A172 (cell line): ENCODE results near the gene SLC8A3. TPM values are rescaled to one million over a fixed set of nuclear protein-coding genes. Genes with fewer than 3 reads are reported as not detected.
A peak's percentile ranks its signal among the peaks of the same experiment; 100 is the strongest.

Source experiments
- DNase-seq: peaks from one replicate; pipeline ENCODE4 v3.0.0-alpha.2; 2015; ENCODE audit warnings: low spot score
- total RNA-seq: library from RNA; depleted of rRNA; stranded (reverse); fragments of >200 nt; shearing (Covaris generic); gene quantifications from 2 replicates; pipeline ENCODE4 v1.2.3, GENCODE V29; 2014

Gene SLC8A3
- total RNA-seq, 1 experiment from 2014 or later, result not detected

- DNase-seq, result no peak
Observed at GRCh38 chr14:70069186-70069585, 119.6 kb downstream of the SLC8A3 start.

DNA sequence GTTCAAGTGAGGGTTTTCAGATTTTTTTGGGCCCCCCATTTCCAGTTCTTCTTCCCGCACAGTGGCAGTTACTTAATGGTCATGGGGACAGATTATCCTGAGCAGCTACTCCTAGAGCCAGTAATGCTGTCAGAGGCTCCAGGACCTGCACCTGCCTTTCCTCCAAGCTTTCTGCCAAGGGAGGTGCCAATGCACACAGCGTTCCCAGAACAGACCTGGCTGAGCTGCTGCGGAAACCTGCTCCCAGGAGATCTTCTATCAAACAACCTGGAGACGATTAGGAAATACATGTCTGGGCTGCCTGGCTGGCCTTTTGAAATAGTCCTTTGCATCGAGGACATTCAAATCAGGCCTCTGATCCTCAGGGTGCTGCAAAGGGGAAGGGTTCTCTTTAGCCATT, 120.9 kb downstream of the SLC8A3 start:
- no peak for DNase-seq

GRCh38 chr14:70064136-70064865, 124.5 kb downstream of the SLC8A3 start:
- no peak for DNase-seq

- peak; percentile 47 for DNase-seq
Observed at GRCh38 chr14:70061108-70061507, 127.6 kb downstream of the SLC8A3 start.

DNA sequence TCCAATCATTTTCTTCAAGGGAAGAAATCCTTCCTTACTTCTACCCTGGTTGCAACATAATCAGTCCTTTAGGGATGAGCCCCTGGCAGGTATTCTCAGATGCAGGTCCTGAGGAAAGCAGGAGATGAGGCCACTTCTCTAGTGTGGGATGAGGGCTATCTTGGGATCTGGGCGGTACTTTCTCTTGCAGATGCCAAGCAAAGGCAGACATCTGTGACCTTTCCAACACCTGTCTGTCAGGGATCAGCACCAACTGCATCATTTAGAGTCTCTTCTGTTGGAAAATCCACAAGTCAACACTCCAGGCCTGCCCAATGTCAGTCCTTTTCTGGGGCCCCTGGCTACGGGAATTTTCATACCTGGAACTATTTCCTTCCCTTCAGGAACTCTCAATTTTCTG, 129.2 kb downstream of the SLC8A3 start:
- no peak for DNase-seq

- DNase-seq, result no peak
Observed at GRCh38 chr14:70057519-70058136, 131.1 kb downstream of the SLC8A3 start.

GRCh38 chr14:70052990-70053389, 135.8 kb downstream of the SLC8A3 start:
- peak; percentile 16 for DNase-seq

DNA sequence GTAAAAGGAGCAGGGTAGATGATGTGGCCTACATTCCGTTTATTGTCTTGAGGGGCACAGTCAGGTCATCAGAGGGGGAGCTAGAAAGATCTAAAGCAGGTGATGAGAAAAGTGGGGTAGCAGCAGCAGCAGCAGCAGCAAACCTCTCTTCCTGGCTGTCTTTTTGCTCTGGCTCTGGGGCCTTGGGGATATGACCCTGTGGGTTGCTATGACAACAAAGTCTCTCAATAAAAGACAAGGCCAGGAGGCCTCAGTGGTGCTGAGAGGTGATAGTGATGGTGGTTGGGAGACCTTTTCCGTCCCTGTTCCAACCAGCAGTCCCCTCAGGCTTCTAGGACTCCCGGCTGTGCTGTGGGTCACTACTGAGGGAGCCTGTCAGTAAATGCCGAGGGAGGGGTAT, 138.6 kb downstream of the SLC8A3 start:
- no peak for DNase-seq

DNA sequence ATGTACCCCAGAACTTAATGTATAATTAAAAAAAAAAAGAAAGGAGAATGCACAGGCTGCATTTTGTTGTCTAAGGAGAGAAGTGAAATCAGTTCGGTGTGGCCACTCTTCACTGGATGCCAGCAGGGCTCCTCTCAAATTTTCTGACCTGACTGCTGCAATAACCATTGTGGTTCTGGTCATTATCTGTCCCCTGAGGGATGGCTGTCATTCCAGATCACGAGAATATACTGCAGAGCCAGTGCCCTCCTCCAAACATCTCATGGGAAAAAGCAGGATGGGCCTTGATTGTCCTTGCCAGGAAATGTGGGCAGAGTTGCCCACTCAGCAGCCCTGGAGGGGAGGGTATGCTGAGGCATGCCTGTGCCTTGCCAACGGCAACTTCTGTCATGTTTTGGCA, 139.1 kb downstream of the SLC8A3 start:
- DNase-seq, result no peak

DNA sequence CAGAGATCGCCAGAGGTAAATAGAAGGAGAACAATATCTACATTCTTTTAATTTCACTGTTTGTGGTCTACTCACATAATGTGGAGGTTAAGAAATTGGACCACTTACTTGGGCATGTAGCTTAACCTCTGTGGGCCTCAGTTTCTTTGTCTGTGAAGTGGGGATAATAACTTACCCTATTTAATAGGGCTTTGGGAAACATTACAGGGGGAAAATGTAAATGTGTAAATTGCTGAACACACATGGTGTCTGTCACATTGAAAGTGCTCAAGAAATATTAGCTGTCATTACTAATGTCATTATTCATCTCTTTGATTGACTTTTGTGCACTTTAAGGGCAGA, 140.5 kb downstream of the SLC8A3 start:
- no peak for DNase-seq

GRCh38 chr14:70047598-70048312, 141.0 kb downstream of the SLC8A3 start:
- DNase-seq, result no peak

DNA sequence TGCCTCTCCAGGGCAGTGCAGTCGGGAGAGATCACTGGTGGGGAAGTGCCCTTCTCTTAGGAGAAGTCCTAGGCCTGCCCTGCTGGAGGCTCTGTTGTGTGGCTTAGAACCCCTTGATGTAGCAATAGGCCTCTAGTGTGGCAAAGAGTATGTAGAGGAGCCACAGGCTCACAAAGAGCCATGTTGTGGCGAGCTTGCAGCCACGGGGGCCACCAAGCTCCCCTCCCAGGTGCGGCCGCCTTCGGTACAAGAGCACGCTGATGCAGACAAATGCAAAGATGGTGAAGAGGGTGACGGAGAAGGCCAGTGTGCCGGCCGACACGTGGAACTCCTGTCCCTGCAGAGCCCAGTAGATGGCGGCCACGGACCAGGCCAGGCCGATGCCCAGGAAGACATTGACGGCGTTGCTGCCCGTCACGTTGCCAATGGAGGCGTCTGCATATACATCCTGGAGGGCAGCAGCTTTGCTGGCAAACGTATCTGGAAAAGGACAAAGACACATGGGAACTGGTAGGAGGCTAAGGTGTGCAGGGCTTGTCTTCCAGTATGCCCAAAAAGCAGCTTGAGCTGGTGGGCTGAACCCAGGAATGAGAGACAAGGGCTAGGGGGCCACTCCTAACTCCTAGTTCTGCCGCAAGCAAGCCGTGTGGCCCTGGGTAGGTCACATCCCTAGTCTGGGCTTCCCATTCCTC, 142.8 kb downstream of the SLC8A3 start:
- DNase-seq, result no peak

- peak; percentile 23 for DNase-seq
Observed at GRCh38 chr14:70045310-70045709, 143.4 kb downstream of the SLC8A3 start.

DNA sequence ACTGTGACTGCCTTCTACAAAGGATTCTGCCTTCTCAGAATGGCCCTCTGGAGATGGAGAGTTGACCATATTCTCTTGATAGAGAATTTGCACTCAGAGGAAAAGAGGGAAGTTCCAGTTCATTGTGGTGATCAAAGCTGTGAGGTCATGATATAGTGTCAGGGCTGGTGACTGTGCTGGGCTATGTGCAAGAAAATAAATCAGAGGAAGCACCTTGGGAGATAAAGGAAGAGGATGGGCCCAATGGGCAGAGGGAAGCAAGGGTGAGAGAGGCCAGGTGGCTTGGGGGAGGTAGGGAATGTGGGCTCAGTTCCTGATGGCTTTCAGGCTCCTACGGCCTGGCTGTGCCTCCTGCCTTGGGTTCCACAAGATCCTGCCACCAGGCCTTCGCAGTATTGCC, 145.8 kb downstream of the SLC8A3 start:
- DNase-seq, result no peak

DNA sequence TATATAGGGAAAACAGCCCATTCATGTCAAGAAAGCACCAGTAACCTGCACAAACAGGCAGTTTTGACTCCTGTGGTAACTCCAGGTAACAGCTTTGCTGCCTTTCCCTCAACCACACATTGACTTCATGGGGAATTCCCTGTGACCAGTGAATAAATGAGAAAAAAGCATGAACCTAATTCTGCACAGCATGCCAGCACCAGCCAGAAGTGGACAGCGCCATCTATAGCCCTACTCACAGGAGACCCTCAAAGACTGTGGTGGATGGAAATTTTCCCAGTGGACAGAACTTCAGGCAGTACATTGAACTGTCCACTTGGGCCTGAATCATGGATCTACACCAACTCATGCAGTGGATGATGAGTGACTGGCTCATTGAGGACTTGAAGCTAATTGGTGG, 152.1 kb downstream of the SLC8A3 start:
- DNase-seq, result no peak

- no peak for DNase-seq
Observed at GRCh38 chr14:70034257-70034656, 154.5 kb downstream of the SLC8A3 start.

DNA sequence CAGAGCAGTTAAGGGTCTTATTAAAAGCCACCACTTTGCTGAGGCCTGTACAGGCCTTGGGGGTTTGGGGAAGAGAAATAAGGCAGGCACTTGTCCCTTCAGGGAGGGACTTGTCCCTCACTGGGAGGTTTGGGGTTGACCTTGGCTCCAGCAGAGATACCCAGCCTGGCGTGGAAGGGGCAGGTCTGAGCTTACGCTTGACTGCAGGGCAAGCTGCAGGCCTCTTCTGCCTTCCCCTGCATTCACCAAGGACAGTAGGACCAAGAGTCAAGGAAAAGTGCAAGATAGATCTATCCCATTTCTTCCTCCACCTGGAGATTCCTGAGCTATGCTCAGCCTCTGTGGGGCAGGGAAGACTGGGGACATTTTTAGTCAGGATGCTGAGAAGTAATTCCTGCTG, 155.2 kb downstream of the SLC8A3 start:
- no peak for DNase-seq

GRCh38 chr14:70033116-70033515, 155.6 kb downstream of the SLC8A3 start:
- no peak for DNase-seq

DNA sequence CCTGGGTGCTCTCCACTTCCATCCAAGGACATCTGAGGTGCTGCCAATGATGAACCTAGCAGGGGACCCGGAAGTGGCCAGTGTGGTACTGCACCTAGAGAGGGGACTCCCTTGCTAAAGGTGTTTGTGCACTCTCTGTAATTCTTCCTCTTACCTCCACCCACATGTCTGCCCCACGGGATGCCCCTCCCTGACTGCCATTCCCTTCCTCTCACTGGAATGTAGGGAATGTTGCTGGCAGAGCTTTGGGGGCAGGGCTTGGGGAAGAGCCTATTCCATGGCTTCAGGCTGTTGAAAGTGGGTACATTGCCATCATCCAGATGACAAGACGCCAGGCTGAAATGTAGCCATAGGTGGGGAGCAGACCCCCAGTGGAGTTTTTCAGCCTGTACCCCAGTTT, 156.3 kb downstream of the SLC8A3 start:
- peak; percentile 49 for DNase-seq

DNA sequence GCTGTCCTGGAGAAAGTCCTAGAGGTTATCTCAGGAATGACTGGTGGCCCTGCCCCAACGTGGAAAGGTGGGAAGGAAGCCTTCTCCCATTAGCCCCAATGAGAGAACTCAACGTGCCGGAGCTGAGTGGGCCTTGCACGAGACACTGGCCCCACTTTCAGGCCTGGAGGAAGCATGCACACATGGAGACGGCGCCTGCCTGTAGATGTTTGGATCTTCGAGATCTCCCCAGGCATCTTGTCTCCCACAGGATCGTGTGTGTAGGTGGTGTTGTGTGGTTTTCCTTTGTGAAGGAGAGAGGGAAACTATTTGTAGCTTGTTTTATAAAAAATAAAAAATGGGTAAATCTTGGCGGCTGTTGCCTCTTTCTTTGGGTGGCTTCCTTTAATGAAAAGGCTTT, 156.7 kb downstream of the SLC8A3 start:
- no peak for DNase-seq

DNA sequence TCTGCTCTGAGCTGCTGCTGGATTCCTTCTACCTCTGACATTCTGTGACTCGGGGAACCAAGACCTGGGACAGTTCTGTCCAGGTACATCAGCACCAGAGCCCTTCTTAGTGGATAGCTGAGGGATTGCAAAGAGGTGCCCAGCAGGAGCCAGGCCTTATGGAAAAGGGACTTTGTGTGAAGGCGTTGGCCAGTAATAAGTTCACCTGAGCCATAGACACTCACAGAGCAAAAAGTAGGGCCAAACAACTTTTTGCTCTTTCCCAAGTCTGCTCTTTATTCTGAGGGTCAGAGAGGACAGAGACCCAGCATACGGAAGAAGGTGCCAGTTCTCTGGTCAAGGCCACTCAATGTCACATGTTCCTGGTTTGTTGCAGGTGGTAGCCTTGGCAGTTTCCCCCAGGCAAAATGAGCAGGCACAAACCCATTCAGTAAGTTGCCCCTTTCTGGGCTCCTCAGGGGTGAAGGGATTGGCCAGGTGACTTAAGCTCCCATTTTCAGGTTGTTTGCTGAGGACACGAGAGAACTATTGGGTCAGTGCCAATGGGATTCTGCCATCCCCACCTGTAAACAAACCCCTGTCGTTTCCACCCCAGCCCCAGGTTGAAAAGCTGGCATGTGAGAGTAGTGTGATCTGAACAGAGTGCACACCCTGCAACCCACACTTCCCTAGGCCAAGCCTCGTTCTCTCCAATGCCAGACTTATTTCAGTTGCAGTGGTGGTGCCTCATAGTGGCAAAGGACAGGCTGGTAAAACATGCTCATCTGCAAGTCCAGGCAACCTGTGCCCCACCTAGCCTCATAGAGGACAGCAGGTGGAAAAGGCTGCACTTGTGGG, 159.2 kb downstream of the SLC8A3 start:
- no peak for DNase-seq
